Measurements from ENCODE around the gene DLGAP1. TPM values are rescaled to one million over a fixed set of nuclear protein-coding genes. Genes with fewer than 3 reads are reported as not detected.

Gene DLGAP1
- total RNA-seq, 1 experiment from 2014 or later = 23.0 TPM

DNA sequence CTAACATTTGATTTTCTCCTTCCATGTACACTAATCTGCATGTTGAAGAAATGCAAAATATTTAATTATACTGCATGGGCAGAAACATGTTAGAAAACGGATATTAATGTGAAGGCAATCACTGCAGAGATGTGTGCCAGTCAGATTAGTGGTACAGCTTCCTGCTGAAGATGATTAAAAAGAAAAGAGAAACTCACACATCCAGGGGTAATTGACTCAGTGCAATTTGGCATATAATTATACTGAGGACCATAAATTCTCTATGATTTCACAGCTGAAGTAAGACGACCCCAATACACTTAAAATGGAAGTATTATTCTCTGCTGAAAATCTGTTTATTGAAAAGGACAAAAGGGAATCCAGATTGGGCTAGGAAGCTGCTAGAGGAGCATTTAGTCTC, 761.7 kb downstream of the DLGAP1 start:
- ChIA-PET CTCF (interaction anchor here (0.8 to 4.1 kb wide), 3 partner anchors 10 to 79 kb away, joined by 3 to 20 read pairs (median 7); no protein-coding TSS in a partner anchor), POLR2A (interaction anchor here (0.6 kb wide), 1 partner anchor 58 kb away, joined by 3 read pairs; no protein-coding TSS in a partner anchor)
- H3K9me3 Mint-ChIP-seq = peaks cover 27% of the 10 kb centered on the region
- no peak for ATAC-seq
- no peaks in the 10 kb centered on the region for H3K36me3 Mint-ChIP-seq
- no peak for DNase-seq (ENCODE audit: low spot score)
- no peak overlapping the region for H3K4me3 Mint-ChIP-seq
- no peak overlapping the region for H3K27ac Mint-ChIP-seq
- TF ChIP-seq NR3C1 (CRISPR knock-in tag; conservative IDR thresholded peaks at IDR 0.05; ENCODE audit: low read depth) (no peak), GABPB1 (CRISPR knock-in tag; IDR thresholded peaks at IDR 0.05) (no peak), CREM (CRISPR knock-in tag; IDR thresholded peaks at IDR 0.05) (no peak), PRRX2 (CRISPR knock-in tag; IDR thresholded peaks at IDR 0.05) (no peak), ATF1 (CRISPR knock-in tag; IDR thresholded peaks at IDR 0.05) (no peak), IRF2 (CRISPR knock-in tag; IDR thresholded peaks at IDR 0.05; ENCODE audit: borderline replicate concordance, low read depth) (no peak)
- TF ChIP-seq, protein P1, sequence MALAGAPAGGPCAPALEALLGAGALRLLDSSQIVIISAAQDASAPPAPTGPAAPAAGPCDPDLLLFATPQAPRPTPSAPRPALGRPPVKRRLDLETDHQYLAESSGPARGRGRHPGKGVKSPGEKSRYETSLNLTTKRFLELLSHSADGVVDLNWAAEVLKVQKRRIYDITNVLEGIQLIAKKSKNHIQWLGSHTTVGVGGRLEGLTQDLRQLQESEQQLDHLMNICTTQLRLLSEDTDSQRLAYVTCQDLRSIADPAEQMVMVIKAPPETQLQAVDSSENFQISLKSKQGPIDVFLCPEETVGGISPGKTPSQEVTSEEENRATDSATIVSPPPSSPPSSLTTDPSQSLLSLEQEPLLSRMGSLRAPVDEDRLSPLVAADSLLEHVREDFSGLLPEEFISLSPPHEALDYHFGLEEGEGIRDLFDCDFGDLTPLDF (CRISPR knock-in tag; IDR thresholded peaks at IDR 0.05) = no peak
- TF ChIP-seq, protein P2, sequence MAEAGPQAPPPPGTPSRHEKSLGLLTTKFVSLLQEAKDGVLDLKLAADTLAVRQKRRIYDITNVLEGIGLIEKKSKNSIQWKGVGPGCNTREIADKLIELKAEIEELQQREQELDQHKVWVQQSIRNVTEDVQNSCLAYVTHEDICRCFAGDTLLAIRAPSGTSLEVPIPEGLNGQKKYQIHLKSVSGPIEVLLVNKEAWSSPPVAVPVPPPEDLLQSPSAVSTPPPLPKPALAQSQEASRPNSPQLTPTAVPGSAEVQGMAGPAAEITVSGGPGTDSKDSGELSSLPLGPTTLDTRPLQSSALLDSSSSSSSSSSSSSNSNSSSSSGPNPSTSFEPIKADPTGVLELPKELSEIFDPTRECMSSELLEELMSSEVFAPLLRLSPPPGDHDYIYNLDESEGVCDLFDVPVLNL (CRISPR knock-in tag; IDR thresholded peaks at IDR 0.05; ENCODE audit: borderline replicate concordance, low read depth) = no peak
- TF ChIP-seq, protein P3, sequence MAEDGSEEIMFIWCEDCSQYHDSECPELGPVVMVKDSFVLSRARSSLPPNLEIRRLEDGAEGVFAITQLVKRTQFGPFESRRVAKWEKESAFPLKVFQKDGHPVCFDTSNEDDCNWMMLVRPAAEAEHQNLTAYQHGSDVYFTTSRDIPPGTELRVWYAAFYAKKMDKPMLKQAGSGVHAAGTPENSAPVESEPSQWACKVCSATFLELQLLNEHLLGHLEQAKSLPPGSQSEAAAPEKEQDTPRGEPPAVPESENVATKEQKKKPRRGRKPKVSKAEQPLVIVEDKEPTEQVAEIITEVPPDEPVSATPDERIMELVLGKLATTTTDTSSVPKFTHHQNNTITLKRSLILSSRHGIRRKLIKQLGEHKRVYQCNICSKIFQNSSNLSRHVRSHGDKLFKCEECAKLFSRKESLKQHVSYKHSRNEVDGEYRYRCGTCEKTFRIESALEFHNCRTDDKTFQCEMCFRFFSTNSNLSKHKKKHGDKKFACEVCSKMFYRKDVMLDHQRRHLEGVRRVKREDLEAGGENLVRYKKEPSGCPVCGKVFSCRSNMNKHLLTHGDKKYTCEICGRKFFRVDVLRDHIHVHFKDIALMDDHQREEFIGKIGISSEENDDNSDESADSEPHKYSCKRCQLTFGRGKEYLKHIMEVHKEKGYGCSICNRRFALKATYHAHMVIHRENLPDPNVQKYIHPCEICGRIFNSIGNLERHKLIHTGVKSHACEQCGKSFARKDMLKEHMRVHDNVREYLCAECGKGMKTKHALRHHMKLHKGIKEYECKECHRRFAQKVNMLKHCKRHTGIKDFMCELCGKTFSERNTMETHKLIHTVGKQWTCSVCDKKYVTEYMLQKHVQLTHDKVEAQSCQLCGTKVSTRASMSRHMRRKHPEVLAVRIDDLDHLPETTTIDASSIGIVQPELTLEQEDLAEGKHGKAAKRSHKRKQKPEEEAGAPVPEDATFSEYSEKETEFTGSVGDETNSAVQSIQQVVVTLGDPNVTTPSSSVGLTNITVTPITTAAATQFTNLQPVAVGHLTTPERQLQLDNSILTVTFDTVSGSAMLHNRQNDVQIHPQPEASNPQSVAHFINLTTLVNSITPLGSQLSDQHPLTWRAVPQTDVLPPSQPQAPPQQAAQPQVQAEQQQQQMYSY (CRISPR knock-in tag; IDR thresholded peaks at IDR 0.05) = no peak
- TF ChIP-seq, protein P4, sequence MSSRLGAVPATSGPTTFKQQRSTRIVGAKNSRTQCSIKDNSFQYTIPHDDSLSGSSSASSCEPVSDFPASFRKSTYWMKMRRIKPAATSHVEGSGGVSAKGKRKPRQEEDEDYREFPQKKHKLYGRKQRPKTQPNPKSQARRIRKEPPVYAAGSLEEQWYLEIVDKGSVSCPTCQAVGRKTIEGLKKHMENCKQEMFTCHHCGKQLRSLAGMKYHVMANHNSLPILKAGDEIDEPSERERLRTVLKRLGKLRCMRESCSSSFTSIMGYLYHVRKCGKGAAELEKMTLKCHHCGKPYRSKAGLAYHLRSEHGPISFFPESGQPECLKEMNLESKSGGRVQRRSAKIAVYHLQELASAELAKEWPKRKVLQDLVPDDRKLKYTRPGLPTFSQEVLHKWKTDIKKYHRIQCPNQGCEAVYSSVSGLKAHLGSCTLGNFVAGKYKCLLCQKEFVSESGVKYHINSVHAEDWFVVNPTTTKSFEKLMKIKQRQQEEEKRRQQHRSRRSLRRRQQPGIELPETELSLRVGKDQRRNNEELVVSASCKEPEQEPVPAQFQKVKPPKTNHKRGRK (CRISPR knock-in tag; IDR thresholded peaks at IDR 0.05; ENCODE audit: borderline replicate concordance) = no peak
- TF ChIP-seq, protein P5, sequence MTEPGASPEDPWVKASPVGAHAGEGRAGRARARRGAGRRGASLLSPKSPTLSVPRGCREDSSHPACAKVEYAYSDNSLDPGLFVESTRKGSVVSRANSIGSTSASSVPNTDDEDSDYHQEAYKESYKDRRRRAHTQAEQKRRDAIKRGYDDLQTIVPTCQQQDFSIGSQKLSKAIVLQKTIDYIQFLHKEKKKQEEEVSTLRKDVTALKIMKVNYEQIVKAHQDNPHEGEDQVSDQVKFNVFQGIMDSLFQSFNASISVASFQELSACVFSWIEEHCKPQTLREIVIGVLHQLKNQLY (CRISPR knock-in tag; IDR thresholded peaks at IDR 0.05) = no peak
- TF ChIP-seq, protein P6, sequence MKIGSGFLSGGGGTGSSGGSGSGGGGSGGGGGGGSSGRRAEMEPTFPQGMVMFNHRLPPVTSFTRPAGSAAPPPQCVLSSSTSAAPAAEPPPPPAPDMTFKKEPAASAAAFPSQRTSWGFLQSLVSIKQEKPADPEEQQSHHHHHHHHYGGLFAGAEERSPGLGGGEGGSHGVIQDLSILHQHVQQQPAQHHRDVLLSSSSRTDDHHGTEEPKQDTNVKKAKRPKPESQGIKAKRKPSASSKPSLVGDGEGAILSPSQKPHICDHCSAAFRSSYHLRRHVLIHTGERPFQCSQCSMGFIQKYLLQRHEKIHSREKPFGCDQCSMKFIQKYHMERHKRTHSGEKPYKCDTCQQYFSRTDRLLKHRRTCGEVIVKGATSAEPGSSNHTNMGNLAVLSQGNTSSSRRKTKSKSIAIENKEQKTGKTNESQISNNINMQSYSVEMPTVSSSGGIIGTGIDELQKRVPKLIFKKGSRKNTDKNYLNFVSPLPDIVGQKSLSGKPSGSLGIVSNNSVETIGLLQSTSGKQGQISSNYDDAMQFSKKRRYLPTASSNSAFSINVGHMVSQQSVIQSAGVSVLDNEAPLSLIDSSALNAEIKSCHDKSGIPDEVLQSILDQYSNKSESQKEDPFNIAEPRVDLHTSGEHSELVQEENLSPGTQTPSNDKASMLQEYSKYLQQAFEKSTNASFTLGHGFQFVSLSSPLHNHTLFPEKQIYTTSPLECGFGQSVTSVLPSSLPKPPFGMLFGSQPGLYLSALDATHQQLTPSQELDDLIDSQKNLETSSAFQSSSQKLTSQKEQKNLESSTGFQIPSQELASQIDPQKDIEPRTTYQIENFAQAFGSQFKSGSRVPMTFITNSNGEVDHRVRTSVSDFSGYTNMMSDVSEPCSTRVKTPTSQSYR (CRISPR knock-in tag; IDR thresholded peaks at IDR 0.05) = no peak
- H3K4me1 Mint-ChIP-seq = peaks cover 13% of the 10 kb centered on the region
- H3K27me3 Mint-ChIP-seq (ENCODE audit: low read depth) = peaks cover 3% of the 10 kb centered on the region; the same call in 1 of the 2 replicates

DNA sequence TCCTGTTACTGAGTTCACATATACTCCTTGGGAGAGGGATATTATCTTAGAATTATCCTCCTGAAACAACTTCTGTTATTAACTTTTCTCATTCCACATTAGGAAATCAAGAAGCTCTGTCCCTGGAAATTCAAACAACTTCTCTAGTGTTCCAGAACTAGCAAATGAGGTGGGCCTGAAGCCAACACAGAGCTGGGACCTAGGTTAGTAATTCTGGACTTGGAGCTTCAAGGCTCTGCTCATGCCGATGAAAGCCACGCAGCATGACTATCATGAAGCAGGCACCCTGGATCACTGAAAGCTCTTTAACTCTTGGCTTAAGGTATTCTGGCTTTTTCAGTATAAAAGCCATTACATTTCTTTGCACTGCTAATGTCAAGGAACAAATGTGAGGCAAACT, 762.4 kb downstream of the DLGAP1 start:
- ATAC-seq = no peak
- H3K4me3 Mint-ChIP-seq = no peak overlapping the region
- DNase-seq (ENCODE audit: low spot score) = no peak
- no peaks in the 10 kb centered on the region; the same call in 1 of the 2 replicates for H3K27me3 Mint-ChIP-seq (ENCODE audit: low read depth)
- H3K27ac Mint-ChIP-seq = peak overlapping the region; percentile 17; the same call in 1 of the 2 replicates
- peaks cover 4% of the 10 kb centered on the region for H3K36me3 Mint-ChIP-seq
- ChIA-PET CTCF (interaction anchor here (0.8 to 4.1 kb wide), 5 partner anchors 11 to 396 kb away, joined by 3 to 20 read pairs (median 5); no protein-coding TSS in a partner anchor), POLR2A (no interaction called here)
- H3K4me1 Mint-ChIP-seq = peaks cover 16% of the 10 kb centered on the region
- peaks cover 28% of the 10 kb centered on the region for H3K9me3 Mint-ChIP-seq
- TF ChIP-seq, protein P7, sequence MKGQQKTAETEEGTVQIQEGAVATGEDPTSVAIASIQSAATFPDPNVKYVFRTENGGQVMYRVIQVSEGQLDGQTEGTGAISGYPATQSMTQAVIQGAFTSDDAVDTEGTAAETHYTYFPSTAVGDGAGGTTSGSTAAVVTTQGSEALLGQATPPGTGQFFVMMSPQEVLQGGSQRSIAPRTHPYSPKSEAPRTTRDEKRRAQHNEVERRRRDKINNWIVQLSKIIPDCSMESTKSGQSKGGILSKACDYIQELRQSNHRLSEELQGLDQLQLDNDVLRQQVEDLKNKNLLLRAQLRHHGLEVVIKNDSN (CRISPR knock-in tag; IDR thresholded peaks at IDR 0.05) = no peak
- TF ChIP-seq CREM (CRISPR knock-in tag; IDR thresholded peaks at IDR 0.05) = no peak
- TF ChIP-seq, protein P4 (CRISPR knock-in tag; IDR thresholded peaks at IDR 0.05; ENCODE audit: borderline replicate concordance) = no peak
- no peak for TF ChIP-seq GTF2I (CRISPR knock-in tag; conservative IDR thresholded peaks at IDR 0.05)
- no peak for TF ChIP-seq CREB1 (CRISPR knock-in tag; IDR thresholded peaks at IDR 0.05)
- no peak for TF ChIP-seq SMAD3 (CRISPR knock-in tag; IDR thresholded peaks at IDR 0.05; ENCODE audit: borderline replicate concordance)
- TF ChIP-seq, protein P2 (CRISPR knock-in tag; IDR thresholded peaks at IDR 0.05; ENCODE audit: borderline replicate concordance, low read depth) = no peak
- TF ChIP-seq GRHL2 (CRISPR knock-in tag; IDR thresholded peaks at IDR 0.05; ENCODE audit: insufficient replicate concordance, severe bottlenecking) = no peak

Measured in WTC11 (cell line).